A673 (cell line): ENCODE measurements around the gene SLC37A3. TPM values are rescaled to one million over a fixed set of nuclear protein-coding genes. Genes with fewer than 3 reads are reported as not detected.

Experiments used
- BruUV-seq: library from RNA; stranded (reverse); fragments of 400-500 nt; replicated peaks from 2 replicates; lab custom pipeline; 2021; lab: Mats Ljungman, UMichigan
- CTCF ChIA-PET: fragments of 300-600 bp; sonication (Branson Sonifier 250); formaldehyde crosslinking; loops from one replicate; lab custom pipeline; 2022; ENCODE audit warnings: antibody characterized with exemption; lab: Charles Lee
- POLR2A ChIA-PET: fragments of 300-600 bp; sonication (Branson Sonifier 250); formaldehyde crosslinking; loops from one replicate; lab custom pipeline; 2022; ENCODE audit warnings: antibody characterized with exemption; ENCODE audit not compliant: low non-redundant PET; lab: Charles Lee
- DNase-seq: peaks from one replicate; pipeline ENCODE4 v3.0.0-alpha.2; 2015; ENCODE audit warnings: low spot score
- H3K27ac ChIP-seq: fragments of 200-600 bp; sonication (generic); 2 replicates; pipeline ENCODE4 v1.5.1; 2016; ENCODE audit warnings: mixed run types, low read depth, mild to moderate bottlenecking, mixed read lengths, antibody characterized with exemption, low read length; ENCODE audit not compliant: poor library complexity, severe bottlenecking
- H3K27me3 ChIP-seq: fragments of 200-600 bp; sonication (generic); replicated peaks from 2 replicates; pipeline ENCODE4 v1.6.1; 2017; ENCODE audit warnings: mixed run types, low read depth, mild to moderate bottlenecking, mixed read lengths, antibody characterized with exemption, low read length; ENCODE audit not compliant: insufficient read depth, poor library complexity
- H3K36me3 ChIP-seq: fragments of 200-600 bp; sonication (generic); 2 replicates; pipeline ENCODE4 v1.6.1; 2016; ENCODE audit warnings: mixed run types, mild to moderate bottlenecking, mixed read lengths, antibody characterized with exemption, low read length; ENCODE audit not compliant: insufficient read depth, poor library complexity, severe bottlenecking
- H3K4me1 ChIP-seq: fragments of 200-600 bp; sonication (generic); 2 replicates; pipeline ENCODE4 v1.6.1; 2017; ENCODE audit warnings: mixed run types, mild to moderate bottlenecking, mixed read lengths, antibody characterized with exemption, low read length; ENCODE audit not compliant: insufficient read depth, poor library complexity, severe bottlenecking
- H3K4me3 ChIP-seq: fragments of 200-600 bp; sonication (generic); 2 replicates; pipeline ENCODE4 v1.5.1; 2016; ENCODE audit warnings: low read depth, mixed run types, mild to moderate bottlenecking, mixed read lengths, low read length; ENCODE audit not compliant: poor library complexity, severe bottlenecking
- H3K9me3 ChIP-seq: fragments of 200-600 bp; sonication (generic); 2 replicates; pipeline ENCODE4 v1.6.1; 2016; ENCODE audit warnings: mixed run types, low read depth, mild to moderate bottlenecking, mixed read lengths, antibody characterized with exemption, low read length; ENCODE audit not compliant: poor library complexity, severe bottlenecking
- EZH2 ChIP-seq: fragments of 200-600 bp; sonication (generic); IDR thresholded peaks from 2 replicates; pipeline ENCODE4 v1.6.1; 2017; ENCODE audit warnings: borderline replicate concordance, low read depth, mild to moderate bottlenecking, mixed read lengths, antibody characterized with exemption, low read length; ENCODE audit not compliant: poor library complexity, severe bottlenecking
- intact Hi-C: fragments of 100-400 bp; cut with micrococcal nuclease; formaldehyde crosslinking; loops from one replicate; pipeline ENCODE4 v1.10.0; 2022; ENCODE audit not compliant: unreplicated experiment
- total RNA-seq: library from RNA; stranded (reverse); gene quantifications from 2 replicates; pipeline ENCODE4 v1.2.3, GENCODE V29; 2021
- TF ChIP-seq, protein P1 (sequence below): fragments of 300-800, 200-600 bp; sonication (generic); conservative IDR thresholded peaks from 2 replicates; pipeline ENCODE4 v1.5.1; 2017; ENCODE audit warnings: low read depth, mild to moderate bottlenecking, antibody characterized with exemption, low read length, moderate library complexity, mixed read lengths

SLC37A3 gene
- total RNA-seq, 1 experiment from 2014 or later = 34.7 TPM

- TF ChIP-seq EZH2 = no peak
- TF ChIP-seq, protein P1, sequence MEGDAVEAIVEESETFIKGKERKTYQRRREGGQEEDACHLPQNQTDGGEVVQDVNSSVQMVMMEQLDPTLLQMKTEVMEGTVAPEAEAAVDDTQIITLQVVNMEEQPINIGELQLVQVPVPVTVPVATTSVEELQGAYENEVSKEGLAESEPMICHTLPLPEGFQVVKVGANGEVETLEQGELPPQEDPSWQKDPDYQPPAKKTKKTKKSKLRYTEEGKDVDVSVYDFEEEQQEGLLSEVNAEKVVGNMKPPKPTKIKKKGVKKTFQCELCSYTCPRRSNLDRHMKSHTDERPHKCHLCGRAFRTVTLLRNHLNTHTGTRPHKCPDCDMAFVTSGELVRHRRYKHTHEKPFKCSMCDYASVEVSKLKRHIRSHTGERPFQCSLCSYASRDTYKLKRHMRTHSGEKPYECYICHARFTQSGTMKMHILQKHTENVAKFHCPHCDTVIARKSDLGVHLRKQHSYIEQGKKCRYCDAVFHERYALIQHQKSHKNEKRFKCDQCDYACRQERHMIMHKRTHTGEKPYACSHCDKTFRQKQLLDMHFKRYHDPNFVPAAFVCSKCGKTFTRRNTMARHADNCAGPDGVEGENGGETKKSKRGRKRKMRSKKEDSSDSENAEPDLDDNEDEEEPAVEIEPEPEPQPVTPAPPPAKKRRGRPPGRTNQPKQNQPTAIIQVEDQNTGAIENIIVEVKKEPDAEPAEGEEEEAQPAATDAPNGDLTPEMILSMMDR = no peak
- BruUV-seq = no TSS peak
- H3K27ac ChIP-seq = no peak overlapping the region
- no peaks in the 10 kb centered on the region for H3K27me3 ChIP-seq
- no peaks in the 10 kb centered on the region for H3K9me3 ChIP-seq
- CTCF ChIA-PET = no interaction called here
- no peak for DNase-seq
- no peak overlapping the region for H3K4me3 ChIP-seq
- intact Hi-C loops = no loop called here
- H3K36me3 ChIP-seq = no peaks in the 10 kb centered on the region
- no peaks in the 10 kb centered on the region for H3K4me1 ChIP-seq
- POLR2A ChIA-PET = no interaction called here
Observed at GRCh38 chr7:140402178-140402835, 4.0 kb upstream of the SLC37A3 start.

GRCh38 chr7:140400381-140400780, 2.1 kb upstream of the SLC37A3 start:
- CTCF ChIA-PET = no interaction called here
- BruUV-seq = no TSS peak

DNA sequence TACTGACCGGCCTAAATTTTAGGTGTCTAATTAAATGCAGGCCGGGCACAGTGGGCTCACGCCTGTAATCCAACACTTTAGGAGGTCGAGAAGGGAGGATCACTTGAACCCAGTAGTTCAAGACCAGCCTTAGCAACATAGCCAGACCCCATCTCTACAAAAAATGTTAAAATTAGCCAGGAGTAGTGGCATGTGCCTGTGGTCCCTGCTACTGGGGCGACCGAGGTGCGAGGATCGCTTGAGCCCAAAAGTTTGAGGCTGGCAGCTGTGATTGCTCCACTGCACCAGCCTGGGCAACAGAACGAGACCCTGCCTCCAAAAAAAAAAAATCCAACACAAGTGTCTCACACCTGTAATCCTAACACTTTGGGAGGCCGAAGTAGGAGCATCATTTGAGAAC, 491 bp upstream of the SLC37A3 start:
- Histone ChIP-seq H3K4me1 (peaks cover 5% of the 10 kb centered on the region), H3K36me3 (no peaks in the 10 kb centered on the region), H3K27me3 (no peaks in the 10 kb centered on the region), H3K27ac (no peak overlapping the region), H3K4me3 (peak overlapping the region; percentile 77), H3K9me3 (no peaks in the 10 kb centered on the region)
- no peak for TF ChIP-seq EZH2
- TF ChIP-seq, protein P1 = no peak
- intact Hi-C loops = no loop called here
- CTCF ChIA-PET = no interaction called here
- BruUV-seq = no TSS peak
- POLR2A ChIA-PET = interaction anchor here (0.7 kb wide), 1 partner anchor 254 kb away, joined by 17 read pairs; no protein-coding TSS in a partner anchor
- DNase-seq = no peak

More at GRCh38 chr7:140400381-140400780, 2.1 kb upstream of the SLC37A3 start:
- POLR2A ChIA-PET = no interaction called here
- H3K4me3 ChIP-seq = no peak overlapping the region
- no peak overlapping the region for H3K27ac ChIP-seq
- no peaks in the 10 kb centered on the region for H3K36me3 ChIP-seq
- no peak for DNase-seq
- no peaks in the 10 kb centered on the region for H3K27me3 ChIP-seq
- no peaks in the 10 kb centered on the region for H3K9me3 ChIP-seq
- no peak for TF ChIP-seq EZH2
- TF ChIP-seq, protein P1 = no peak
- intact Hi-C loops = no loop called here
- H3K4me1 ChIP-seq = peaks cover 5% of the 10 kb centered on the region
